ENCODE measurements around the gene PBRM1.

DNA sequence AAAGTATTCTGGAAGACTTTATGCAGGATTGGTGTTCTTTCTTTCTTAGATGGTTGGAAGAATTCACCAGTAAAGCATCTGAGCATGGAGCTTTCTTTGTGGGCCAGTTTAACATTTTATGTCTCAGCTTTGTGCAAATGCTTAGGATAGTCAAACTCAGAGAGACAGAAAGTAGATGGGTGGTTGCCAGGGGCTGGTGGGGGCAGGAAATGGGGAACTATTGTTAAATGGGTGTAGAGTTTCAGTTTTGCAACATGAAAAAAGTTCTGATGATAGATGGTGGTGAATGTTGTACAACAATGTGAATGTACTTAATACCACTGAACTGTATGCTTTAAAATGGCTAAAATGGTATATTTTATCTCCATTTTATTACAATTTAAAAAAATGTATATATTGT, 45.0 kb upstream of the PBRM1 start:
- no peak for TF ChIP-seq POLR2A (IDR thresholded peaks at IDR 0.05)
- TF ChIP-seq, protein P1, sequence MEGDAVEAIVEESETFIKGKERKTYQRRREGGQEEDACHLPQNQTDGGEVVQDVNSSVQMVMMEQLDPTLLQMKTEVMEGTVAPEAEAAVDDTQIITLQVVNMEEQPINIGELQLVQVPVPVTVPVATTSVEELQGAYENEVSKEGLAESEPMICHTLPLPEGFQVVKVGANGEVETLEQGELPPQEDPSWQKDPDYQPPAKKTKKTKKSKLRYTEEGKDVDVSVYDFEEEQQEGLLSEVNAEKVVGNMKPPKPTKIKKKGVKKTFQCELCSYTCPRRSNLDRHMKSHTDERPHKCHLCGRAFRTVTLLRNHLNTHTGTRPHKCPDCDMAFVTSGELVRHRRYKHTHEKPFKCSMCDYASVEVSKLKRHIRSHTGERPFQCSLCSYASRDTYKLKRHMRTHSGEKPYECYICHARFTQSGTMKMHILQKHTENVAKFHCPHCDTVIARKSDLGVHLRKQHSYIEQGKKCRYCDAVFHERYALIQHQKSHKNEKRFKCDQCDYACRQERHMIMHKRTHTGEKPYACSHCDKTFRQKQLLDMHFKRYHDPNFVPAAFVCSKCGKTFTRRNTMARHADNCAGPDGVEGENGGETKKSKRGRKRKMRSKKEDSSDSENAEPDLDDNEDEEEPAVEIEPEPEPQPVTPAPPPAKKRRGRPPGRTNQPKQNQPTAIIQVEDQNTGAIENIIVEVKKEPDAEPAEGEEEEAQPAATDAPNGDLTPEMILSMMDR (IDR thresholded peaks at IDR 0.05), result no peak
- no peak for TF ChIP-seq EP300 (IDR thresholded peaks at IDR 0.05)
- no peak for TF ChIP-seq POLR2AphosphoS5 (IDR thresholded peaks at IDR 0.05)

Measured in suprapubic skin (tissue), 4 donors.